Thyroid gland (tissue), 4 donors: ENCODE results near the gene SETBP1.

Source experiments
- POLR2A ChIP-seq, 2 donors: fragments of 450-650 bp; IDR thresholded peaks; one replicate each; pipeline ENCODE4 v1.6.1; 2017; ENCODE audit warnings: antibody characterized with exemption in 2 of 2, mild to moderate bottlenecking in 2 of 2, moderate library complexity in 1 of 2
- TF ChIP-seq, protein P1 (sequence below), 6 experiments: fragments of 200-600 bp in 3 of 6; fragments of 450-650 bp in 3 of 6; sonication (generic) in 3 of 6; IDR thresholded peaks; one replicate each; pipeline ENCODE4 v1.5.1; 2016 to 2019; ENCODE audit warnings: antibody characterized with exemption in 6 of 6, mild to moderate bottlenecking in 2 of 6, inconsistent platforms in 1 of 6, moderate library complexity in 1 of 6

DNA sequence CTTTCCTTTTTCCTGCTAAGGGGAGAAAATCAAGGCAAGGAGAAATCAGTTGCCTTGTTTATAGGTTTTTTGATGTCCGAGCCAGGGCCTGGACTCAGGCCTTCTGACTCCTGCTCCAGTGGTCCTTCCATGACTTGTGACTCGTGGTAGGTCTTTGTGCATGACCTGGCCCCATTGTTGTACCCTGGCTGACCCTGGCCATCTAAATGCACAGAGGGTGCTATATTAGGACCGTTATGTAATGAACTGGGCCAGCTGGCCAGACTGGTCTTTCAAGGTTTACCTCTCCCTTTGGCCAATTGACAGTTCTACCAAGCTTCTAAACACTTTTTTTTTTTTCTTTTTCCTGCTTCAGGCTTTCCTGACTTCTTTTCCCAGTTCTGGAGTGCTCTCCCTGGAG is 81.1 kb downstream of the SETBP1 start:
- TF ChIP-seq, protein P1, sequence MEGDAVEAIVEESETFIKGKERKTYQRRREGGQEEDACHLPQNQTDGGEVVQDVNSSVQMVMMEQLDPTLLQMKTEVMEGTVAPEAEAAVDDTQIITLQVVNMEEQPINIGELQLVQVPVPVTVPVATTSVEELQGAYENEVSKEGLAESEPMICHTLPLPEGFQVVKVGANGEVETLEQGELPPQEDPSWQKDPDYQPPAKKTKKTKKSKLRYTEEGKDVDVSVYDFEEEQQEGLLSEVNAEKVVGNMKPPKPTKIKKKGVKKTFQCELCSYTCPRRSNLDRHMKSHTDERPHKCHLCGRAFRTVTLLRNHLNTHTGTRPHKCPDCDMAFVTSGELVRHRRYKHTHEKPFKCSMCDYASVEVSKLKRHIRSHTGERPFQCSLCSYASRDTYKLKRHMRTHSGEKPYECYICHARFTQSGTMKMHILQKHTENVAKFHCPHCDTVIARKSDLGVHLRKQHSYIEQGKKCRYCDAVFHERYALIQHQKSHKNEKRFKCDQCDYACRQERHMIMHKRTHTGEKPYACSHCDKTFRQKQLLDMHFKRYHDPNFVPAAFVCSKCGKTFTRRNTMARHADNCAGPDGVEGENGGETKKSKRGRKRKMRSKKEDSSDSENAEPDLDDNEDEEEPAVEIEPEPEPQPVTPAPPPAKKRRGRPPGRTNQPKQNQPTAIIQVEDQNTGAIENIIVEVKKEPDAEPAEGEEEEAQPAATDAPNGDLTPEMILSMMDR (IDR thresholded peaks at IDR 0.05): no peak
- no peak for TF ChIP-seq POLR2A (IDR thresholded peaks at IDR 0.05)
